ENCODE results near the gene KANTR.
"Not testable (repeated sequence)": the region's sequence is repeated elsewhere in the genome, so short reads cannot be mapped to it uniquely, and the experiment has no call there.

KANTR gene

DNA sequence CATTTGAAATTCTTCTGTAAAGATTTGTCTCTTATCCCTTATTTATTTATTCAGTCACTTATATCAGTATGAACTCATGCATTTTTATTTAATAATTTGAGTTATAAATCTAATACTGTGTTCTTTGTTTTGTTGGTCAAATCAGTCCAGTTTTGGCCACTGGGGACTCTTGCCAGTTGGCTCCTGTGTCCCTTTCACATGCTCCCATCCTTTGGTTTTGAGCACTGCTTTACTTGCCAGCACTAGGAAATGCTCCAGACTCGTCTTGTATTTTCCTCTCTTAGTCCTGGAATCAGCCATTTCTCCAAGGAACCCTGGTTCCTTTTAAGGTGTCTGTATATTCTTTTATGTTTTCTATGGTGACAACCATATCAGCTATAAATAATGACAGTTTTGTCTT lies 28.1 kb downstream of the KANTR start:
- no peak for DNase-seq (ENCODE audit: low read depth in 1 of 2, low spot score in 1 of 2)

DNA sequence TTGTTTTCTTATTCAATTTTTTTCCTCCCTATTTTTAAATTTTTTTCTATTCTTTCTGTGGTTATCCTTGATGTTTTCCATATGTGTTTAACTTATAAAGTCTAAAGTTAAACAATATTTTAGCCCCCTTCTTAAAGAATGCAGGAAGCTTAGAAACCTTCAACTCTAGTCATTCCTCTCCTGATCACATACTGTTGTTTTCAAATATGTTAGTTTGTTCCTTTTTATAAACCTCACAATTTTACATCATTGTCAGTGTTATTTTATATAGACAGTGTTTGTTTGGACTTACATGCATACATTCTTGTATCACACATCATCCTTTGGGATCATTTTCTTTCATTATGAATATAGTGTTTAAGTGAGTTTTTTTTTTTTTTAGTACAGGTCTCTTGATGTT lies 31.6 kb downstream of the KANTR start:
- no peak for DNase-seq (ENCODE audit: low read depth in 1 of 2, low spot score in 1 of 2)

DNA sequence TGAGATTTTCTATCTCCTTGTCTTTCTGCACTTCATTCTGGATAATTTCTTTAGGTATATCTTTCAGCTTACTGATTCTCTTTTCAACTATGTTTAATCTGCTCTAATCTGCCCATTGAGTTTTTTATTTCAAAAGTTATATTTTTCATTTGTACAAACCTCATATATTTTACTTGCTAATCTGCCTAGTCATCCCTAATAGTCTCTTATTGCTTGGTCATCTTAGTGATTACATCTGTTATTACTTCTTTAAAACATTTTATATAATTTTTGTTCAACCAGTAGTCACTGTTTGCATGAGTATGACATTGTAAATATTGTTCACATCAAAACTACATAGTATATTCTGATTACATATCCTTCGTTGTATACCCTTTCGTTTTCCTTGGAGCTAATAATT lies 32.4 kb downstream of the KANTR start:
- no peak for DNase-seq (ENCODE audit: low read depth in 1 of 2, low spot score in 1 of 2)

DNA sequence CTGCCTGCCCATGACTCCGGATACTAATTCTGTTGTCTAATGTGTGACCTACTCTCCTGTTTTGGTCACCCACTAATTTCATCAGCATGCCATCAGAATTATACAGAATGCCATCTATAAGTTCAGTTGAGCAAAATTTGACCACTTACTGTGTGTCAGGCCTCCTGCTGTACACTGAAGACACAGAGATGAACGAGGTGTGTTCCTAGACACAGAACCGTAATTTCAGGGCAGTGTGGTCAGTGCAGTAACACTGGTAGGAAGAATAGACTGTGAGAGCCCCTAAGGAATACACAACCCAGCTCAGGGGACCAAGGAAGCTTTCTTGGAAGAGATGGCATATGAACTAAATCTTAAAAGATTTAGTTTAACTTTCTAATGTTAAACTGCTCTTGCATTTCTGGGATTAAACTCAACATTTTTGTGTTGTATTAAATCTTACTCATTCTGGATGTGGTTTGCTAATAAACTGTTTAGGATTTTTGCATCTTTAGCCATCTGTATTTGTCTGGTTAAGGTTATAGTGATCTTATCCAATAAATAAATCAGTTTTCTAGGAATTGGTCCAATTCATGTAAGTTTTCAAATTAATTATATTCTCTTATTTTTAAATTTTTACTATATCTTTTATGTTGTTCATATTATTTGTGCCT lies 34.3 kb downstream of the KANTR start:
- DNase-seq (ENCODE audit: low read depth in 1 of 2, low spot score in 1 of 2), result no peak

DNA sequence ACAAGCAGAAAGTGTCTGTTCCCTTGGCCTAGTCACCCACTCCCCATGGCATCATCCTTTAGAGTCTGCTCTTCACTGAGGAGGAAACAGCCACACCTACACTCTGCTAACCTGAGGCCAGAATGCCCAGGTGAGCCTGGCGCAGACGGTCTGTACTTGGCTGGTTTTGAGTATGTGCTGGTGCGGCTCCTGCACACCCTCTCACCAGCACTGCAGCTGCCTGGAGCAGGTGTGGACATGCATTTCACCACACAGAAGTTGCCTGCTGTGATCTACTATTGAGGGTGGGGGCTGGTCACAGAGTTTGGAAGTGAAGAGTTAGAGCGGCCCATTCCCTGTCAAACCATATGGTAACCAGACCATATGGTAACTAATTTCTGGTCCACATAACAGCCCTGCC lies 39.5 kb downstream of the KANTR start:
- no peak for DNase-seq (ENCODE audit: low read depth in 1 of 2, low spot score in 1 of 2)

DNA sequence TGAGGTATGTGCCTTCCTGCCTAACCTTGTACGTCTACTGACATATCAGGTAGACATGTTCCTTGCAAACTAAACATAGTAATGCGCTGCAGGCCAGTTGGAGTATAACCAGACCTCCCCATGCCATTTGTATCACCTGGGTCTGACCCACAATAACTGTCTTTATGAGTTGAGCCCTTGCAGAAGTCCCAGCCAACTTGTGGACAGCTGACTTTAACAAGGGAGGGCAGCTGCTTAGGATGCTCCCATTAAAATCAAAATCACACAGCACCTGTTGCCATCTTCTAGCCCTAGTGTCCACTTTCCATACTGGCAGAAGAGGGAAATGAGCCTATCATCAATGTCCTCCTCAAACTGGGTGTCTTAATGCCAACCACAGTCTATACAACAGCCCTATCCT lies 41.6 kb downstream of the KANTR start:
- no peak for DNase-seq (ENCODE audit: low read depth in 1 of 2, low spot score in 1 of 2)

DNA sequence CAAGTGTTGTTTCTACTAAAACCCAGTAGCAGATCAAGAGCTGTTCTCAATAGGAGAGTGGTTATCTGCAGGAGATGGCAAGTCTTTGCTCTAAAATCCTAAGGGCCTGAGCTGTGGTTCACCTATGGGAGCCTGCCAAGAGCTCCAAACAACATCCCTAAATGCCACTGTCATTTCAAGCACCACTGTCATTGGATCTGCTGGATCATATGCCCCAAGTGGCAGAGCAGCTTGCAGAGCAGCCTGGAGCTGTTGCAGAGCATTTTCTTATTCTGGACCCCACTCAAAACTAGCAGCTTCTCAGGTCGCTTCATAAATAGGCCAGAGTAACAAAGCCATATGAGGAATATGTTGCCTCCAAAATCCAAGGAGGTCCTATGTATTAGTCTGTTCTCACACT lies 59.6 kb downstream of the KANTR start:
- no peak for DNase-seq (ENCODE audit: low read depth in 1 of 2, low spot score in 1 of 2)

DNA sequence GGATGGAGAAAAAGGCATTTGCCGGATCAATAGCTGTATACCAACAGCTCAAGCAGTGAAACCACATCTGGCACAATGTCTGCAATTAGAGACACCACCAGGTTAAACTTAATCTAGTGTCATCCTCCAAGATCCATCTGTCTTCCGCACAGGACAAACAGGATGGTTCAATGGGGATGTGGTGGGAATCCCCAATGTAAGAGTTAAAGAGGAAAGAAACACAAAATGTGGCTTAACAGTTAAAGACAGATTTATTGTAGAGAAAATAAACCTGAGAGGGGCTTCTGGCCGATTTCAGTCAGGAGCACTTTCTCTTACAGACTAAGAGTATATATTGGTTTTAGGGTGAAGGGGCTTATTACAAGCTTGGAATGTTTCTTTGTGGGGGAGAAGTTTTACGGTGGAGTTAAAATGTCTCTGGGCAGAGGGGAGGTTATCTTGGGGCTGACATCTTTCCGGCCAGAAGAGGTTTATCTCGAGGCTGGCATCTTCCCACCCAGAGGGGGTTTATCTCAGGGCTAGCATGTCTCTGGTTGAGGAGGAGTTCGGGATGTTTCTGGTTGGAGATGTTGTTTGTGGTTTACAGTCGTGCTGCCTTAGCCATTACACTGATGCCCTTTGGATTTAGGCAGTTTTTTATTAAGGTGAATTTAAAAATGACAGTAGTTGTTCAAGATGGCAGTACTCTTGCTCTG lies 61.7 kb downstream of the KANTR start:
- no peak for DNase-seq (ENCODE audit: low read depth in 1 of 2, low spot score in 1 of 2)

DNA sequence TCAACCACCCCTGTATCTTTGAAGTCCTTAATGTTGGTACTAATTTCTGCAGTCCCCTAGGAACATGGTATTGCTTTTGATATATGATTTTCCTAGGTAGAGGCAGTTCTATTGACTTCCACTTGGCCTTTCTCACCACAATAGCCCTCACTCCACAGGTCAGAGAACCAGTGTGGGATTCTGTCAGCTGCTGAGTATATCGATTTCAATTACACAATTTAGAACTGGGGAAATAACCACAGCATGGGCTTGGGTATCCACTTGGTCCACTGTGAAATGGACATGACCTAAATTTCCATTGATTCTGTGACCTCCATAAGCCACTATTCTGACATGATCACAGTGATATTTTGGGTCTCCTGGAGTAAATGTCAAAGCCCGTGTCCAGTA lies 62.3 kb downstream of the KANTR start:
- DNase-seq (ENCODE audit: low read depth in 1 of 2, low spot score in 1 of 2), result no peak

DNA sequence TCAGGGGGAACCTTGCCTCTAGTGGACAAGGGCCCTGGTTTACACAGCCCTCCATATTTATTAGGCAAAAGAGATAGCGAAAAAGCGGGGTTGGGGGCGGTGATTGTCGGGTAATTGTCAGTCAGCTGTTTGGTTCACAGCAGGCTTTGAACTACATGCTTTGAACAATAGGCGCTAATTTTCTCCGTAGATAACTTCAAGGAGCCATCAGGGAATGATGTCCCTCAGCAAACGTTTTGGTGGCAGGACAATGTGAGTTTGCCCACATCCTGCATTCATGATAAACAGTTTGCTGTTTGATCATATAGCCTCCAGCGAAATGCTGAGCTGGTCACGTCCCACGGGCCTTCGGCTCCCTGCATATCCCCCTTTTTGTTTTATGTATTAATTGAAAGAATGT lies 65.2 kb downstream of the KANTR start:
- no peak for DNase-seq (ENCODE audit: low read depth in 1 of 2, low spot score in 1 of 2)

DNA sequence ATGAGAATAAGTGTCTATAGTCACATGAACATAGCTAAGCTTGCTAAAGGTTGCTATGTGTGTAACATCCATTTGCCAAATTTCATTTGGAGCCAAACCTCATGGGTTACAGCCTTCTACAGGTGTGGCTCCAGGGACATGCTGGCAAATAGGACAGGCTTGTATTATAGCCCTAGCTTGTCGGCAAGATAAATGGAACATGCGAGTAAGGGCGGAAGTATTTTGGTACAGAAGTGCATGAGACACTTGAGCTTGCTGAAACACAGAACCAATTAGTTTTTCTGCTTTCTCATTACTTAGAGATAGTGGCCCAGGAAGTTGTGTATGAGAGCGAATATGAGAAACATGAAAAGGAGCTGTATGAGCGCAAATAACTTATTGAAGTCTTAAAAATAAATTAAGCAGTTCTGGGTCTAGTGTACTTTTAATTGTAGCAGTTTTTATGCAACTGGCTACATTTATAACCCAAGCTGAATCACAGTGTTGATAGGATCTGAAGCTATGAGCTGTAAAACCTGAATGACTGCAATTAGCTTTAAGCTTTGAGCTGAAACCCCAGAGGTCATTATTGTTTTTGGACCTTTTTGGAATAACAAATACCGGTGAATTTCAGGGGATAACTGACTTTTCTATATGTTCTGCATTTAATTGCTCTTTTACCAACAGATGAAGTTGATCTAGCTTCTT lies 66.5 kb downstream of the KANTR start:
- DNase-seq (ENCODE audit: low read depth in 1 of 2, low spot score in 1 of 2), result no peak

DNA sequence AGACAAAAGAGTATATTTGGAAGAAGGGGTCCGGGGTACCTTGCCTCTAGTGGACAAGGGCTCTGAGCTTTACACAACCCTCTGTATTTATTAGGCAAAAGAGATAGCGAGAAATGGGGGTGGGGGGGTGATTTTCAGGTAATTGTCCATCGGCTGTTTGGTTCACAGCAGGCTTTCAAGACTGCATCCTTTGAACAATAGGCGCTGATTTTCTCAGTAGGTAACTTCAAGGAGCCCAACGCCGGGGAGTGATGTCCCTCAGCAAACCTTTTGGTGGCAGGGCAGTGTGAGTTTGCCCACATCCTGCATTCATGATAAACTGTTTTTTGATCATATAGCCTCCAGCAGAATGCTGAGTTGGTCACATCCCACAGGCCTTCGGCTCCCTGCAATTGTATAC lies 69.5 kb downstream of the KANTR start:
- no peak for DNase-seq (ENCODE audit: low read depth in 1 of 2, low spot score in 1 of 2)

DNA sequence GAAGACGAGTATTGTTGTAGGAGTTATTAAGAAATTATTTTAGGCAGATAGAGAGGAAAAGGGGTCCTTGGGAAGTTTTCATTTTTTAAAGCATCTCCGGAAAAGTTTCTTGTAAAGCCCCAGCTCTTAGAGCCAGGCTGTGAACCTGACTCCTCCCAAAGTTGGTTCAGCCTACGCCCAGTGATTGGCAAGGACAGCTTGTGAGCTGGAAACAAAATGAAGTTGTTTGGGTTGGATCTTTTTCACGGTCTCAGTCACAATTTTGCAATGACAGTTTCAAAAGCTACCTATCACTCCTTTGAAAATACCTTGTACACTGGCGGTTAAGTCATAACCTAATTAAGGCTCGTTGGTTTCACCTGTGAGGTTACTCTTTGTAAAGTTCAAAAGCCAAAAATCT lies 70.6 kb downstream of the KANTR start:
- not testable (repeated sequence) for DNase-seq (ENCODE audit: low read depth in 1 of 2, low spot score in 1 of 2)

DNA sequence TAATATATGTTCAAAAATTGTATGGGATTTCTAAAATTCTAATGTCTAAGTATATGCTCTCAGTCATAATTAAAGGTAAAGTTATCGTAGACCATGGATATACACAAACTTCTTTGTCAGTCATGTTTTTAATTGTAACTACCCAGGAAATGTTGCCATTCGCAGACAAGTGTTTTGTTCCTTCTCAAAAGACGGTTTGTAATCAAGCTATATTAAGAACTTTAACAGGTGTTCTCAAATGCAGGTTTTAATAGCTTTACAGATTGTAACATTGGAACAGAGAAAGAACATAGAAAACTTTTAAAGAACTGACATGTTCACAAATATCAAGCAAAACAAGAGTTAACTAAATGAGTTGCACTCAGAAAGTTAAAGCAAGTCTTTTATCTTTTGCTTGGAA lies 72.2 kb downstream of the KANTR start:
- no peak for DNase-seq (ENCODE audit: low read depth in 1 of 2, low spot score in 1 of 2)

DNA sequence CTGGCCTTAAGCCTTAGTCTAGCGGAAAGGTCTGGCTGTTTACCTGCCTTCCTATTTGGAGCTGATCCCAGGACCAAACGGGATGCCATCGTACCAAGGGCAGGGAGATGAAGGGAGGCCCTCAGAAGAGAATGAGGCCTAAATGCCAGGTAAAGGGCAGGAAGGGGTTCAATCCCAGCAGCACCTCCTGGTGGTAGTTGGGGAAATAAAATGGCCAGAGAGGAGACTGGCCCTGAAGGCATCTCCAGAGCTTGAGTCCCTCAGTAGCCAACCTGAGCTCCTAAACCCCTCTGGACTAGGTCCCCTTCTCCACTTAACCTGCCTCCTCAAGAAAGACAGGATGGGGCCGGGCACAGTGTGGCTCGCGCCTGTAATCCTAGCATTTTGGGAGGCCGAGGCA lies 77.4 kb downstream of the KANTR start:
- DNase-seq (ENCODE audit: low read depth in 1 of 2, low spot score in 1 of 2), result no peak
